Endothelial cell of umbilical vein (primary cell): ENCODE data around the gene PHC2. TPM values are rescaled to one million over a fixed set of nuclear protein-coding genes. Genes with fewer than 3 reads are reported as not detected.

Experiments used
- BruUV-seq: library from RNA; stranded (reverse); fragments of 400-500 nt; replicated peaks from 2 replicates; lab custom pipeline; 2021; lab: Mats Ljungman, UMichigan
- CTCF ChIA-PET: fragments of 300-600, 350-600 bp; sonication (Branson Sonifier 250); formaldehyde crosslinking; loops from one replicate; lab custom pipeline; 2021; ENCODE audit warnings: antibody characterized with exemption, inconsistent platforms; lab: Charles Lee
- POLR2A ChIA-PET: fragments of 300-600, 350-600 bp; sonication (Branson Sonifier 250); formaldehyde crosslinking; loops from one replicate; lab custom pipeline; 2021; ENCODE audit warnings: antibody characterized with exemption, inconsistent platforms; lab: Charles Lee
- DNase-seq: peaks from one replicate; pipeline ENCODE4 v3.0.0-alpha.2; 2011; ENCODE audit warnings: low read depth, low spot score
- FAIRE-seq: peaks from 2 replicates; lab custom pipeline; 2011; peaks lifted over from hg19 to GRCh38; lab: Jason Lieb, UNC
- H2AFZ ChIP-seq: 2 replicates; pipeline ENCODE4 v1.6.0; 2012; ENCODE audit warnings: low read depth, low read length, control low read depth, inconsistent platforms
- H3K27ac ChIP-seq: 2 replicates; pipeline ENCODE4 v1.5.1; 2011; ENCODE audit warnings: low read depth, mild to moderate bottlenecking, control low read depth, low read length, moderate library complexity; ENCODE audit not compliant: insufficient read depth
- H3K27me3 ChIP-seq, 2 experiments: 2 replicates each; pipeline versions ENCODE4 v1.6.0 to v1.6.1; 2011; ENCODE audit warnings: low read length in 2 of 2, mixed read lengths in 1 of 2; ENCODE audit not compliant: control insufficient read depth in 2 of 2, insufficient read depth in 2 of 2
- H3K36me3 ChIP-seq, 2 experiments: 2 replicates in 1 of 2; 3 replicates in 1 of 2; pipeline ENCODE4 v1.5.1; 2011; ENCODE audit warnings: low read length in 2 of 2, mild to moderate bottlenecking in 1 of 2, moderate library complexity in 1 of 2; ENCODE audit not compliant: control insufficient read depth in 2 of 2, insufficient read depth in 2 of 2; ENCODE audit errors: extremely low read depth in 1 of 2
- H3K4me1 ChIP-seq: 3 replicates; pipeline ENCODE4 v1.5.1; 2011; ENCODE audit warnings: mild to moderate bottlenecking, low read length; ENCODE audit not compliant: control insufficient read depth, insufficient read depth; ENCODE audit errors: extremely low read depth
- H3K4me2 ChIP-seq: 2 replicates; pipeline ENCODE4 v1.6.1; 2011; ENCODE audit warnings: low read length, control low read depth, mixed read lengths; ENCODE audit not compliant: insufficient read depth
- H3K4me3 ChIP-seq, 3 experiments: fragments of 200-600 bp in 1 of 3; sonication (generic), shearing (Covaris generic) in 1 of 3; replicated peaks in 1 of 3; 2 replicates each; pipeline ENCODE4 v1.5.1; 2011 to 2016; ENCODE audit warnings: control low read depth in 3 of 3, low read length in 3 of 3, mild to moderate bottlenecking in 2 of 3, inconsistent platforms in 1 of 3, low read depth in 1 of 3, moderate library complexity in 1 of 3; ENCODE audit not compliant: insufficient read depth in 1 of 3
- H3K79me2 ChIP-seq: 2 replicates; pipeline ENCODE4 v1.6.0; 2012; ENCODE audit warnings: low read length, inconsistent platforms; ENCODE audit not compliant: control insufficient read depth, insufficient read depth
- H3K9ac ChIP-seq: replicated peaks from 2 replicates; pipeline ENCODE3; 2011; ENCODE audit warnings: low read length, control low read depth; ENCODE audit not compliant: insufficient read depth; ENCODE audit errors: extremely low read depth
- H3K9me1 ChIP-seq: replicated peaks from 3 replicates; pipeline ENCODE4 v1.6.0; 2011; ENCODE audit warnings: mild to moderate bottlenecking, low read length; ENCODE audit not compliant: control insufficient read depth, insufficient read depth; ENCODE audit errors: extremely low read depth
- H3K9me3 ChIP-seq: replicated peaks from 2 replicates; pipeline ENCODE4 v1.5.1; 2012; ENCODE audit warnings: low read length, inconsistent platforms; ENCODE audit not compliant: control insufficient read depth, insufficient read depth
- H4K20me1 ChIP-seq: replicated peaks from 2 replicates; pipeline ENCODE3; 2011; ENCODE audit warnings: mild to moderate bottlenecking, low read length; ENCODE audit not compliant: control insufficient read depth, insufficient read depth; ENCODE audit errors: extremely low read depth
- EZH2 ChIP-seq: IDR thresholded peaks from 2 replicates; pipeline ENCODE4 v1.6.1; 2012; ENCODE audit warnings: borderline replicate concordance, low read depth, mild to moderate bottlenecking, moderate library complexity, low read length, inconsistent platforms; ENCODE audit not compliant: severe bottlenecking
- FOS ChIP-seq: IDR thresholded peaks from 2 replicates; pipeline ENCODE4 v1.6.1; 2011; ENCODE audit warnings: mild to moderate bottlenecking, low read length, moderate library complexity, borderline replicate concordance; ENCODE audit not compliant: insufficient read depth
- GATA2 ChIP-seq: IDR thresholded peaks from 2 replicates; pipeline ENCODE4 v1.7.0; 2011; ENCODE audit warnings: low read depth, mild to moderate bottlenecking, moderate library complexity, mixed read lengths, low read length; ENCODE audit not compliant: insufficient read length, insufficient read depth
- JUN ChIP-seq: IDR thresholded peaks from 2 replicates; pipeline ENCODE4 v1.6.1; 2011; ENCODE audit warnings: borderline replicate concordance, low read depth; ENCODE audit not compliant: insufficient read length, insufficient read depth
- MYC ChIP-seq: IDR thresholded peaks from one replicate; pipeline ENCODE4 v1.6.1; 2011; ENCODE audit warnings: mild to moderate bottlenecking, low read depth, low read length
- POLR2A ChIP-seq: IDR thresholded peaks from 2 replicates; pipeline ENCODE4 v1.6.1; 2012; ENCODE audit warnings: low read depth, mild to moderate bottlenecking, control low read depth, low read length
- POLR2AphosphoS5 ChIP-seq: IDR thresholded peaks from 2 replicates; pipeline ENCODE4 v1.6.1; 2012; ENCODE audit warnings: low read depth, mild to moderate bottlenecking, control low read depth, low read length, moderate library complexity; ENCODE audit not compliant: insufficient read depth
- dilution Hi-C: fragments of 300-500 bp; cut with MboI; formaldehyde crosslinking; loops from one replicate; pipeline ENCODE4 v1.15.0; 2019; ENCODE audit warnings: low sequenced_read_pairs; ENCODE audit not compliant: extremely low pct_ligation_motif_present
- intact Hi-C: fragments of 100-400 bp; cut with micrococcal nuclease; formaldehyde crosslinking; loops from one replicate; pipeline ENCODE4 v1.10.0; 2022
- polyA plus RNA-seq, 4 experiments: library from polyadenylated mRNA; depleted of rRNA in 3 of 4; stranded (reverse) in 3 of 4; unstranded in 1 of 4; fragments of >200 nt; gene quantifications; 2 replicates each; pipeline versions ENCODE4 v1.2.1 to v1.2.3, GENCODE V29; 2011 to 2012; ENCODE audit warnings: missing spikeins in 1 of 4
- total RNA-seq: library from RNA; stranded (reverse); gene quantifications from 2 replicates; pipeline ENCODE4 v1.2.3, GENCODE V29; 2021
- TF ChIP-seq, protein P1 (sequence below), 2 donors: IDR thresholded peaks; 1 replicate in 1 of 2; 2 replicates in 1 of 2; pipeline ENCODE4 v1.5.1; 2011; ENCODE audit warnings: low read length in 2 of 2, mild to moderate bottlenecking in 2 of 2, moderate library complexity in 2 of 2, control low read depth in 1 of 2, inconsistent platforms in 1 of 2, low read depth in 1 of 2; ENCODE audit not compliant: insufficient read depth in 1 of 2; ENCODE audit errors: extremely low read depth in 1 of 2
- TF ChIP-seq, protein P2 (sequence below): IDR thresholded peaks from 2 replicates; pipeline ENCODE4 v1.6.1; 2011; ENCODE audit not compliant: insufficient read depth, insufficient read length

Gene PHC2
- total and polyA plus RNA-seq, 2 donors (not counting 3 experiments of a cell fraction or from before 2014, with no cell fraction given), result 65.6 to 79.0 TPM

DNA sequence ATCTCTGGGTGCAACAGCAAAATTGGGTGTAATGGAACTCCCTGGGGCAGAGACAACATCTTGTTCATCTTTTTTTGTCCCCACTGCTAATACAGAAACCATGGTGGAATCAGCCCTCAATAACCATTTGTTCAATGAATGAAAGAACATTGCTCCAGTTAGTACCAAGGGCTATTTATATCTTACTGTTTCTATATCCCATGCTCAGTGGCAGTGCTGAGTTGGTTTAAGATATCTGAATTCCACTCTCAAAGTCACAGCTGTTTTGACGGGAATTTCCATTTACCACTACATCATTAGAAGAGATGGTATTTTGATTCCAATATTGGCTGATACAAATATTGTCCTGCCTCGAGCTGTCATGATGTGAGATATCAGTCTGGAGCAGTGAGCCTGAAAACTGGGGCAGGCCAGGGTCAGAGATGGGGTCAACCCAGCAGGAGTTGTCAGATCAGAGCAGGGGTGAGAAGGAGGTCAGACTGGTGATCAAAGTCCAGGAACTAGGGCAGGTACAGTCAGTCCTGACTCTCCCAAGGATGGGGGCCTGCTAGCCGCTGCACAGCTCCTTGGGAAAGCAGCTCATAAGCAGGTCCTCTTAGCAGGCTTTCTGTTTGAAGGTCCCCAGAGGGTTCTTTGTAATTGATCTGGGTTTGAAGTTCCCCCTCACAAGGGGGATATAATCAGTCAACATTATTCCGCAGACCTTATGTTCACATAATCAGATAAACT, 5.8 kb upstream of the PHC2 start:
- H3K9me1 ChIP-seq, result no peaks in the 10 kb centered on the region
- no peaks in the 10 kb centered on the region for H3K36me3 ChIP-seq
- TF ChIP-seq JUN (no peak), FOS (no peak), POLR2A (no peak), POLR2AphosphoS5 (no peak), EZH2 (no peak), MYC (no peak), GATA2 (no peak)
- TF ChIP-seq, protein P1, sequence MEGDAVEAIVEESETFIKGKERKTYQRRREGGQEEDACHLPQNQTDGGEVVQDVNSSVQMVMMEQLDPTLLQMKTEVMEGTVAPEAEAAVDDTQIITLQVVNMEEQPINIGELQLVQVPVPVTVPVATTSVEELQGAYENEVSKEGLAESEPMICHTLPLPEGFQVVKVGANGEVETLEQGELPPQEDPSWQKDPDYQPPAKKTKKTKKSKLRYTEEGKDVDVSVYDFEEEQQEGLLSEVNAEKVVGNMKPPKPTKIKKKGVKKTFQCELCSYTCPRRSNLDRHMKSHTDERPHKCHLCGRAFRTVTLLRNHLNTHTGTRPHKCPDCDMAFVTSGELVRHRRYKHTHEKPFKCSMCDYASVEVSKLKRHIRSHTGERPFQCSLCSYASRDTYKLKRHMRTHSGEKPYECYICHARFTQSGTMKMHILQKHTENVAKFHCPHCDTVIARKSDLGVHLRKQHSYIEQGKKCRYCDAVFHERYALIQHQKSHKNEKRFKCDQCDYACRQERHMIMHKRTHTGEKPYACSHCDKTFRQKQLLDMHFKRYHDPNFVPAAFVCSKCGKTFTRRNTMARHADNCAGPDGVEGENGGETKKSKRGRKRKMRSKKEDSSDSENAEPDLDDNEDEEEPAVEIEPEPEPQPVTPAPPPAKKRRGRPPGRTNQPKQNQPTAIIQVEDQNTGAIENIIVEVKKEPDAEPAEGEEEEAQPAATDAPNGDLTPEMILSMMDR (IDR thresholded peaks at IDR 0.05; ENCODE audit: extremely low read depth in 1 of 2, insufficient read depth in 1 of 2, low read depth in 1 of 2, low read length in 2 of 2), result no peak
- TF ChIP-seq, protein P2, sequence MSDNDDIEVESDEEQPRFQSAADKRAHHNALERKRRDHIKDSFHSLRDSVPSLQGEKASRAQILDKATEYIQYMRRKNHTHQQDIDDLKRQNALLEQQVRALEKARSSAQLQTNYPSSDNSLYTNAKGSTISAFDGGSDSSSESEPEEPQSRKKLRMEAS, result no peak
- intact Hi-C loops, result no loop called here
- no peak overlapping the region for H3K4me2 ChIP-seq
- BruUV-seq, result no TSS peak
- CTCF ChIA-PET, result interaction anchor here (1.2 kb wide), 1 partner anchor 19 kb away, joined by 3 read pairs; no protein-coding TSS in a partner anchor
- no peak for FAIRE-seq
- H3K27me3 ChIP-seq, result no peaks in the 10 kb centered on the region
- H3K4me1 ChIP-seq, result peaks cover 23% of the 10 kb centered on the region
- H3K4me3 ChIP-seq, result no peak overlapping the region
- H4K20me1 ChIP-seq, result no peaks in the 10 kb centered on the region
- no peaks in the 10 kb centered on the region for H3K9me3 ChIP-seq
- POLR2A ChIA-PET, result no interaction called here
- DNase-seq, result no peak
- no peak overlapping the region for H2AFZ ChIP-seq
- no peak overlapping the region for H3K27ac ChIP-seq
- H3K9ac ChIP-seq, result no peak overlapping the region
- no peaks in the 10 kb centered on the region for H3K79me2 ChIP-seq
- dilution Hi-C loops, result no loop called here
